HUES6 (cell line): ENCODE results near the gene TNFSF11.
A peak's percentile ranks its signal among the peaks of the same experiment; 100 is the strongest.

Source experiments
- H3K27ac ChIP-seq: 2 replicates; pipeline ENCODE4 v1.7.0; 2013; ENCODE audit warnings: low read depth, mild to moderate bottlenecking, low read length, inconsistent platforms
- H3K27me3 ChIP-seq: 2 replicates; pipeline ENCODE4 v1.6.1; 2013; ENCODE audit warnings: low read length; ENCODE audit not compliant: control insufficient read depth, insufficient read depth
- H3K36me3 ChIP-seq: 2 replicates; pipeline ENCODE4 v1.6.1; 2013; ENCODE audit warnings: low read length; ENCODE audit not compliant: control insufficient read depth, insufficient read depth
- H3K4me1 ChIP-seq: 2 replicates; pipeline ENCODE4 v1.6.1; 2013; ENCODE audit warnings: low read length; ENCODE audit not compliant: control insufficient read depth, insufficient read depth
- H3K4me3 ChIP-seq: 2 replicates; pipeline ENCODE4 v1.5.1; 2013; ENCODE audit warnings: low read depth, low read length
- H3K9ac ChIP-seq: one replicate; pipeline ENCODE4 v1.6.1; 2013; ENCODE audit warnings: mild to moderate bottlenecking, low read length
- H3K9me3 ChIP-seq: 2 replicates; pipeline ENCODE4 v1.6.1; 2013; ENCODE audit warnings: low read depth, low read length; ENCODE audit not compliant: control insufficient read depth, insufficient read depth

TNFSF11 gene

GRCh38 chr13:42574011-42574410, at the start of gene TNFSF11:
Gene TNFSF11 (plus strand): TSS chr13:42574152. CDS start chr13:42574304, 152 bp downstream.
- Histone ChIP-seq H3K9me3 (peaks cover 13% of the 10 kb centered on the region), H3K27me3 (peaks cover 39% of the 10 kb centered on the region), H3K36me3 (no peaks in the 10 kb centered on the region), H3K27ac (no peak within 1 kb of the TSS), H3K4me3 (peak within 1 kb of the TSS; percentile 94), H3K9ac (peak within 1 kb of the TSS; percentile 56), H3K4me1 (peaks cover 8% of the 10 kb centered on the region; the same call in 1 of the 2 replicates)

GRCh38 chr13:42524487-42525034, 49.4 kb upstream of the TNFSF11 start:
- H3K27me3 ChIP-seq: no peaks in the 10 kb centered on the region
- H3K27ac ChIP-seq: no peak overlapping the region
- H3K9ac ChIP-seq: no peak overlapping the region
- H3K4me1 ChIP-seq: no peaks in the 10 kb centered on the region
- no peaks in the 10 kb centered on the region for H3K9me3 ChIP-seq
- H3K4me3 ChIP-seq: no peak overlapping the region
- no peaks in the 10 kb centered on the region for H3K36me3 ChIP-seq

GRCh38 chr13:42525035-42525504, 48.9 kb upstream of the TNFSF11 start:
- H3K36me3 ChIP-seq: no peaks in the 10 kb centered on the region
- no peaks in the 10 kb centered on the region for H3K4me1 ChIP-seq
- H3K9me3 ChIP-seq: no peaks in the 10 kb centered on the region
- H3K9ac ChIP-seq: no peak overlapping the region
- no peak overlapping the region for H3K4me3 ChIP-seq
- no peak overlapping the region for H3K27ac ChIP-seq
- H3K27me3 ChIP-seq: no peaks in the 10 kb centered on the region

- H3K36me3 ChIP-seq: no peaks in the 10 kb centered on the region
- no peak overlapping the region for H3K9ac ChIP-seq
- no peak overlapping the region for H3K4me3 ChIP-seq
- H3K4me1 ChIP-seq: no peaks in the 10 kb centered on the region
- no peaks in the 10 kb centered on the region for H3K9me3 ChIP-seq
- no peaks in the 10 kb centered on the region for H3K27me3 ChIP-seq
- H3K27ac ChIP-seq: no peak overlapping the region
Measured at GRCh38 chr13:42526276-42526675, 47.7 kb upstream of the TNFSF11 start.

- H3K9ac ChIP-seq: no peak overlapping the region
- no peak overlapping the region for H3K27ac ChIP-seq
- no peaks in the 10 kb centered on the region for H3K36me3 ChIP-seq
- no peak overlapping the region for H3K4me3 ChIP-seq
- no peaks in the 10 kb centered on the region for H3K27me3 ChIP-seq
- H3K4me1 ChIP-seq: no peaks in the 10 kb centered on the region
- no peaks in the 10 kb centered on the region for H3K9me3 ChIP-seq
Measured at GRCh38 chr13:42526804-42527203, 47.1 kb upstream of the TNFSF11 start.

- H3K27me3 ChIP-seq: no peaks in the 10 kb centered on the region
- no peaks in the 10 kb centered on the region for H3K4me1 ChIP-seq
- H3K9me3 ChIP-seq: no peaks in the 10 kb centered on the region
- H3K36me3 ChIP-seq: no peaks in the 10 kb centered on the region
- H3K9ac ChIP-seq: no peak overlapping the region
- no peak overlapping the region for H3K27ac ChIP-seq
- H3K4me3 ChIP-seq: no peak overlapping the region
Measured at GRCh38 chr13:42532561-42533335, 41.2 kb upstream of the TNFSF11 start.

- H3K27me3 ChIP-seq: no peaks in the 10 kb centered on the region
- no peaks in the 10 kb centered on the region for H3K4me1 ChIP-seq
- H3K9ac ChIP-seq: no peak overlapping the region
- H3K9me3 ChIP-seq: no peaks in the 10 kb centered on the region
- no peaks in the 10 kb centered on the region for H3K36me3 ChIP-seq
- H3K4me3 ChIP-seq: no peak overlapping the region
- no peak overlapping the region for H3K27ac ChIP-seq
Measured at GRCh38 chr13:42533336-42533591, 40.7 kb upstream of the TNFSF11 start.

GRCh38 chr13:42534785-42535184, 39.2 kb upstream of the TNFSF11 start:
- no peaks in the 10 kb centered on the region for H3K36me3 ChIP-seq
- no peak overlapping the region for H3K4me3 ChIP-seq
- H3K27me3 ChIP-seq: no peaks in the 10 kb centered on the region
- no peak overlapping the region for H3K27ac ChIP-seq
- H3K9ac ChIP-seq: no peak overlapping the region
- H3K9me3 ChIP-seq: no peaks in the 10 kb centered on the region
- peaks cover 3% of the 10 kb centered on the region; the same call in 1 of the 2 replicates for H3K4me1 ChIP-seq

- H3K27me3 ChIP-seq: no peaks in the 10 kb centered on the region
- H3K4me3 ChIP-seq: no peak overlapping the region
- H3K9ac ChIP-seq: no peak overlapping the region
- H3K36me3 ChIP-seq: no peaks in the 10 kb centered on the region
- H3K27ac ChIP-seq: no peak overlapping the region
- peaks cover 13% of the 10 kb centered on the region; the same call in 1 of the 2 replicates for H3K4me1 ChIP-seq
- H3K9me3 ChIP-seq: no peaks in the 10 kb centered on the region
Measured at GRCh38 chr13:42538996-42539395, 35.0 kb upstream of the TNFSF11 start.

GRCh38 chr13:42539670-42540069, 34.3 kb upstream of the TNFSF11 start:
- Histone ChIP-seq H3K9ac (no peak overlapping the region), H3K27me3 (no peaks in the 10 kb centered on the region), H3K4me3 (no peak overlapping the region), H3K9me3 (no peaks in the 10 kb centered on the region), H3K4me1 (peaks cover 13% of the 10 kb centered on the region; the same call in 1 of the 2 replicates), H3K27ac (no peak overlapping the region), H3K36me3 (no peaks in the 10 kb centered on the region)

GRCh38 chr13:42543215-42543797, 30.6 kb upstream of the TNFSF11 start:
- Histone ChIP-seq H3K27me3 (no peaks in the 10 kb centered on the region), H3K36me3 (no peaks in the 10 kb centered on the region), H3K9me3 (no peaks in the 10 kb centered on the region), H3K4me3 (no peak overlapping the region), H3K27ac (no peak overlapping the region), H3K9ac (no peak overlapping the region), H3K4me1 (peaks cover 17% of the 10 kb centered on the region)
